Astrocyte (in vitro differentiated cells and primary cell): Measurements from ENCODE around the gene PKHD1.

Experiments
- CTCF ChIP-seq: IDR thresholded peaks from 2 replicates; pipeline ENCODE4 v1.5.1; 2011; ENCODE audit warnings: low read depth, mild to moderate bottlenecking, inconsistent platforms, low read length, moderate library complexity; ENCODE audit not compliant: insufficient read depth
- EZH2 ChIP-seq: IDR thresholded peaks from 2 replicates; pipeline ENCODE4 v1.6.1; 2012; ENCODE audit warnings: mild to moderate bottlenecking, low read length, inconsistent platforms; ENCODE audit not compliant: insufficient read depth

GRCh38 chr6:51996296-51996947 is 91.0 kb downstream of the PKHD1 start:
- TF ChIP-seq CTCF = no peak
- no peak for TF ChIP-seq EZH2
